AG20443 (cell line): ENCODE results near the gene GTPBP6.
"Not testable (repeated sequence)": the region's sequence is repeated elsewhere in the genome, so short reads cannot be mapped to it uniquely, and the experiment has no call there.

ENCODE experiments used
- DNase-seq: peaks from one replicate; pipeline ENCODE4 v3.0.0; 2012; ENCODE audit warnings: low spot score, mixed read lengths

The GTPBP6 gene

GRCh38 chrX:291411-291901 is 27.1 kb downstream of the GTPBP6 start:
- no peak for DNase-seq

DNA sequence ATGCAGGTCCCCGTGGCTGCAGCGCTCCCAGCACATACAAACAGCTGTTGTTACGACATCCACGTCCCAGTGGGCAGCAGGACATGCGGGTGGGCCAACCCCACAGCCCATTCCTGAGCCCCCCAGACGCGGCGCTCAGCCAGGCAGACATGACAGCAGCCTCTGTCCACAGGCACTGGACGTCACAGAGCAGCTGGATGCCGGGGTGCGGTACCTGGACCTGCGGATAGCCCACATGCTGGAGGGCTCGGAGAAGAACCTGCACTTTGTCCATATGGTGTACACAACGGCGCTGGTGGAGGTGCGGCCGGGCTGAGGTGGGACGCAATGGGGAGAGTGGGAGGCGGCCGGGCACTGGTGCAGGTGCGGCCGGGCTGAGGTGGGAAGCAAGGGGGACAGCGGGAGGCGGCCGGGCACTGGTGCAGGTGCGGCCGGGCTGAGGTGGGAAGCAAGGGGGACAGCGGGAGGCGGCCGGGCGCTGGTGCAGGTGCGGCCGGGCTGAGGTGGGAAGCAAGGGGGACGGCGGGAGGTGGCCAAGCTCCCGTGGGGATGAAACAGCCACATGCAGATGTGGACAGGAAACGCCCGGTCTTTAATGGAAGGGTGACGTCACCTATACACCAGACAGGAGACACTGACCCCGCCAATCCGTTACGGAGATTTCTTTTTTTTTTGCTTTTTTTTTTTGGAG is 28.0 kb downstream of the GTPBP6 start:
- no peak for DNase-seq

- DNase-seq = no peak
These were observed 30.0 kb downstream of the GTPBP6 start for GRCh38 chrX:288561-288991.

DNA sequence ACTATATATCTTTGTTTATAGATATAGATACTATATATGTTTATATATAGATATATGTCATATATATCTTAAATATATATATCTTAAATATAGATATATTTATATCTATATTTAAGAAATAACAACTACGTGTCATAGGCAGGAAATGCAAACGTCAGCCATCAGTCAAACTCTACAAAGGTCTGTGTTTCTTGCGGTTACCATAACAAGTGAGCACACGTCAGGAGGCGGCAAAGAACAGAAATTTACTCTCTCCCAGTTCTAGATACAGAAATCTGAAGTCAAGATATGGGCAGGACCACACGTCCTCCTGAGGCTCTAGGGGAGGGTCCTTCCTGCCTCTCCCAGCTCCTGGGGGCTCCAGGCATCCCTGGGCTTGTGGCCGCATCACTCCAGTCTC is 30.9 kb downstream of the GTPBP6 start:
- no peak for DNase-seq

DNA sequence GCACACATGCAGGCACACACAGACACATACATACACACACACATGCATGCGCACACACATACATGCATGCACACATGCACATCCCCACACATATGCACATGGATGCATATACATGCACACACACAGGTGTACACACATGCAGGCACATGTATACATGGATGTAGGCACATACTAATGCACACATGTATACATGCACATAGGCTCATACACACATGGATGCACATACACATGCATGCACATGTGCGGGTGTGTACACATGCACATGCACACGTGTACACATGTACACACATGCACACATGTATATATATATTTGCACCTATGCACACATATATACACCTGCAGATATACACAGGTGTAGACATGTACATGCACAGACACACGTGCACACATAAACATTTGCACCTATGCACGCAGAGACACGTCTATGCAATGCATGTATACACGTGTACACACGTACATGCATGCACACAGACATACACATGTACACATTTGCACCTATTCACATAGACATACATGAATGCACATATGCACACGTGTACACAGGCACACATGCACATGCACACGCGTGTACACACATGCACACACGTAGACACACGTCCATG is 33.4 kb downstream of the GTPBP6 start:
- no peak for DNase-seq

GRCh38 chrX:283115-283845 is 35.3 kb downstream of the GTPBP6 start:
- peak; percentile 94 for DNase-seq

DNA sequence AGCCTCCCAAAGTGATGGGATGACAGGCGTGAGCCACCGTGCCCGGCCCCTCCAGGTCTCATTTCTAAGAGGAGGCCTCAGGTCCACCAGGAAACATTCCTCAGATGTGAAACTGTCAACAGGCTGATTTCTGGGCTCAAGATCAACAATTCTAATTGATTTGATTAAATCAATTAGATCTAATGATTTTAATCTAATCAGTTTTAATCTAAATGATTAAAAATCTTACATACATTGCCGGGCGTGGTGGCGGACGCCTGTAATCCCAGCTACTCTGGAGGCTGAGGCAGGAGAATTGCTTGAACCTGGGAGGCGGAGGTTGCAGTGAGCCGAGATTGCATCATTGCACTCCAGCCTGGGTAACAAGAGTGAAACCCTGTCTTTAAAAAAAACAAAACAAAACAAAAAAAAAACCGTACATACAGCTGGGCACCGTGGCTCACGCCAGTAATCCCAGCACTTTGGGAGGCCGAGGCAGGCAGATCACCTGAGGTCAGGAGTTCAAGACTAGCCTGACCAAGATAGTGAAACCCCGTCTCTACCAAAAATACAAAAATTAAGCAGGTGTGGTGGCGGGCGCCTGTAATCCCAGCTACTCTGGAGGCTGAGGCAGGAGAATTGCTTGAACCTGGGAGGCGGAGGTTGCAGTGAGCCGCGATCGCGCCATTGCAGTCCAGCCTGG is 36.5 kb downstream of the GTPBP6 start:
- DNase-seq = not testable (repeated sequence)

DNA sequence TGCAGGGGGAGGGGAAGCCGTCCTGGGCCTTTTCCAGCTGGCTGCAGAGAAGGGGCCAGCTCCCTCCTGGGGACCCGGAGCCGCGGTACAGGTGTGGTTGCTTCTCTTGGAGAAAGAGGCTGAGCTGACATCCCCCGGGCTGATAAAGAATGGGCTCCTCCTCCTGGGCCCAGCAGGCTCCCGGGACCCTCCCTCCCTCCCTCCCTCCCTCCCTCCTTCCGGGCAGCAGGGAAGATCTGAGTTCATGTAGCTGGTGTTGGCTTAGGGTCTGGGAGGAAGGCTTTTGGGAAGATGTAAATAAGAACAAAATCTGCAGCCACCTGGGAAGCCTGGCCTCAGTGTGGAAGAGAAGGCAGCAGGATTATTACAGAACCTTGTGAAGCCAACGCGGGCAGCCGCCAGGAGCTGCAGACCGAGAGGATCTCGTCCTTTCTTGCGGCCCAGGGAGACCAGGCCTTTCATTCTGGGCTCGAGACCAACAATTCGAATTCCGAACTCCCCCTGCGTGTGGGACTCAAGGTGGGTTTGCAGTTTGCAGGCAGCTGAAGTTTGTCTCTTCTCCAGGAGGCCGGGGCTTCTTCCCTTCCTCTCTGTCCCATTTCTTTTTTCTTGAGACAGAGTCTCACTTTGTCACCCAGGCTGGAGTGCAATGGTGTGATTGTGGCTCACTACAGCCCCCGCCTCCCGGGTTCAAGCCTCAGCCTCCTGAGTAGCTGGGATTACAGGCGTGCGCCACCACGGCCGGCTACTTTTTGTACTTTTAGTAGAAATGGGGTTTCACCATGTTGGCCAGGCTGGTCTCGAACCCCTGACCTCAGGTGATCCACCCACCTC is 37.2 kb downstream of the GTPBP6 start, which contains the start of gene PLCXD1:
Gene PLCXD1 (plus strand): TSS at position 216 of the 834 bp plus-strand sequence. CDS start 2,807 bp downstream, outside the sequence.
- no peak for DNase-seq

DNA sequence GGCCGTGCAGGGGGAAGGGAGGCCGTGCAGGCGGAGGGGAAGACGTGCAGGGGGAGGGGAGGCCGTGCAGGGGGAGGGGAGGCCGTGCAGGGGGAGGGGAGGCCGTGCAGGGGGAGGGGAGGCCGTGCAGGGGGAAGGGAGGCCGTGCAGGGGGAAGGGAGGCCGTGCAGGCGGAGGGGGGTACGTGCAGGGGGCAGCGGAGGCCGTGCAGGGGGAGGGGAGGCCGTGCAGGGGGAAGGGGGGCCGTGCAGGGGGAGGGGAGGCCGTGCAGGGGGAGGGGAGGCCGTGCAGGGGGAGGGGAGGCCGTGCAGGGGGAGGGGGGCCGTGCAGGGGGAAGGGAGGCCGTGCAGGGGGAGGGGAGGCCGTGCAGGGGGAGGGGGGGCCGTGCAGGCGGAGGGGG is 37.9 kb downstream of the GTPBP6 start:
- not testable (repeated sequence) for DNase-seq

GRCh38 chrX:279757-280604 is 38.6 kb downstream of the GTPBP6 start:
- DNase-seq = not testable (repeated sequence)

DNA sequence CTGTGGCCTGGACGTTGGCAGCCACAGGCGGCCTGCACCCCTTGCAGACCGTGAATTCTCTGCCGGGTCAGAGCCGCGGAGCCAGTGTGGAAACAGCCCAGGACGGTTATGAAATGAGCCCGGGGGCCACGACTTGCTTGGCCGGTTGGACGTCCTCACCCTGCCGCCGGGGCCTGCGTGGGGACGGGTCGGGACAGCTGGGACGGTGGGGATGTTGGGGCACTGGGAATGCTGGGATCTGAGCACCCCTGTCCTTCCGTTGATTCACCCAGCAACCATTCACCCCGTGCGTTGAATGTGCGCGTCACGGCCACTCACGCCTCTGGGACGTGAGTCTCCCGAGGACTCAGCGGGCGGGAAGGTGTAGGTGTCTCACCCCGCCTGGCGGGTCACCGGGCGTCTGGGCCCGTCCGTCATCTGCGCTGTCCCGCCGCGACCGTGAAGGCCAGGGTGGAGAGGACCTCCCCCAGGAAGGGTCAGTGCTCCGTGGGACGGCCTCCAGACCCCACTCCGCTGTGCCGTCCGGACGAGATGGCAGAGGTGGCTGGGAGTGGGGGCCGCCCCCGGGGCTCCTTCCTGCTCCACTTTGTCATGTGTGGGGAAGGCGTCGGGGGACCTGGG is 41.9 kb downstream of the GTPBP6 start:
- peak; percentile 69 for DNase-seq

DNA sequence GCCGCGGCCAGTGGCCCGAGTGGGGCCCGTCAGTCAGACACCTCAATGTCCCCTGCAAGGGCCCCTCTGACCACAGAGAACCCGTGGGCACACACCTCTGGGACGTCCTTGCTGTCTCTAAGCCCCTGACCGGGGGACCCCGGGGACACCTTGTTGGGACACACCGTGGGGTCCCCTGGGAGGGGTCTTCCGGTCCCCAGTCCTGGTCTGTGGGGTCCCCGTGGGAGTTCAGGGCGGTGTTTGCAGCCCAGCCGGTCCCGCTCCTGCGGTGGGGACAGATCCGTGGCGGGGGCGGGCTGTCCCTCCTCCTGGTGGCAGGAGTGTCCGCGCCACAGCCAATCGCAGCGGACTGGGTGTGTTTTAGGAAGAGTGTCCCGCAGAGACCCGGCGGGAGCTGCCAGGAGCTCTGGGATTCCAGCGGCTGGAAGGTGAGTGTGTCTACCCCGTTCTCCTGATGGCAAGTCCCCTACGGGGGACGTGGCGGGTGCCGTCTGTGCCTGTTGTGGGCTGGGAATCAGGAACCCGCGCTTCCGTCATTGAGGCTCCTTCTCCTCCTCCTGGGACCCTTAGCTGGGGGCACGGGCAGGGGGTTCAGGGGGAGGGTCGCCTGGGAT is 42.5 kb downstream of the GTPBP6 start:
- peak; percentile 90 for DNase-seq

DNA sequence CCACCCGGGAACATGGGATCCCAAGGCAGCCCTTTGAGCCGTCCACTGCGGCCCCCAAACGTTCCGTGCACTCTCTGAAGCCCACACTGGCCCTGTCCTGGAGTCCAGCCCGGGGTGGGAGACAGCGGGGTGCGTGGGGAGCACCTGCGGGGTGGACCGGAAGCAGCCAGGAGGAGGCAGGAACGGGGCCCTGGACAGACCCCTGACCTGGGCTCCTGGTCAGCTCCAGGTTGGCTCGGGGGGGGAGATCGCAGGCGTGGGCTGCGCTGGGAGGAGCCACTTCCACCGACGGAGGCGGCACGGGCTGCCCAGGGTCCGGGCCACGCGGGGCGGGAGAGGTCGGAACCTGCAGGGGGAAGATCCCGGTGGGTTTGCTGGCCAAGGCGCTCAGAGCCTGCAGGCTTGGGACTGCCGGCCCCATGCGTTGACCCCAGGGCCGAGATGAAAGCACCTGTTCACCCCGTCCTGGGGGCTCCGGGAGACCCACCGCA is 43.1 kb downstream of the GTPBP6 start:
- DNase-seq = no peak

DNA sequence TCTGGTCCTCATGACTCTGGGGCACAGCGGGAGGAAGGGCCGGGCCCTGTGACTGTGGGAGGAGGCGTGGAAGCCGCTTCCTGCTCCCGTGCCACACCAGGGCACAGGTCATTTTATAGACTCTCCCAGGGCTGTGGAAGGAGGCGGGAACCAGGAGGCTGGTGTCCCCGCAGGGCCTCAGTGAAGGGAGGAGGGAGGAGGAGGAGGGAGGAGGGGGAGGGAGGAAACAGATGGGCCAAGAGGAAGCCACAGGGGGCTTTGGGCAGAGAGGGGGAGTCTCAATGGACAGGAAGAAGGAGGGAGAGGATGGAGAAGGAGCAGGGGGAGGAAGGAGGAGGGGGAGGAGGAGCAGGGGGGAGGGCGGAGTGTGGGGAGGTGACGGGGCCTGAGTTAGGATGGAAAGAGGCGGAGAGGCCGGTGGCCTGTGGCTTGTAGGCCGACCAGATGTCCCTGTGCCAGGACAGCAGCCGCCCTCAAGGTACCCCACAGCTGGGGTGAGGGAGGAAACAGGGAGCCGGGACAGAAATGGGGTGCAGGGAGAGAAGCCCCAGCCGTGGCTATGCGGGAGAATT is 43.6 kb downstream of the GTPBP6 start:
- no peak for DNase-seq

GRCh38 chrX:270848-271367 is 47.7 kb downstream of the GTPBP6 start:
- DNase-seq = no peak

GRCh38 chrX:267771-268261 is 50.8 kb downstream of the GTPBP6 start:
- DNase-seq = no peak

DNA sequence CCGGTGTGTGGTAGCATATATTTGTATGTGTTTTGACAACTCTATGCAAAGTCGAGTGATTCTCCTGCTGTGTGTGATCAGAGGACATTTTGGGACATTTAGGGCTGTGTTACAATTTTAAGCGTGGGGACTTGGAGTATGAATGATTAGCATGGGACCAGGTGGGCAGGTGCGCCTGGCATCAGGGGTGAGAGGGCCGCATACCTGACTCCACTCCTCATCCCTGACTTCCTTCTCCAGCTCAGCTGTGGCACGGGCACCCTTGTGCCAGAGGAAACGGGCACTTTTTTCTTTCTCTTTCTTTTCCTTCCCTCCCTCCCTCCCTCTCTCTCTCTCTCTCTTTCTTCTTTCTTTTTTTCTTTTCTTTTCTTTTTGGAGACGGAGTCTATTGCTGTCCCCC is 53.1 kb downstream of the GTPBP6 start:
- DNase-seq = no peak

GRCh38 chrX:264634-265455 is 53.8 kb downstream of the GTPBP6 start:
- no peak for DNase-seq
